ENCODE results near the gene MPZ.

Gene MPZ

GRCh38 chr1:161274874-161275273 lies 34.9 kb downstream of the MPZ start:
- TF ChIP-seq CTCF (IDR thresholded peaks at IDR 0.05) (no peak), ZFX (IDR thresholded peaks at IDR 0.05; ENCODE audit: borderline replicate concordance) (no peak)
- no peak overlapping the region for H3K27ac ChIP-seq

GRCh38 chr1:161273402-161273801 lies 36.4 kb downstream of the MPZ start:
- no peak overlapping the region for H3K27ac ChIP-seq
- TF ChIP-seq ZFX (IDR thresholded peaks at IDR 0.05; ENCODE audit: borderline replicate concordance) (no peak), CTCF (IDR thresholded peaks at IDR 0.05) (no peak)

- TF ChIP-seq CTCF (IDR thresholded peaks at IDR 0.05) (no peak), ZFX (IDR thresholded peaks at IDR 0.05; ENCODE audit: borderline replicate concordance) (no peak)
- H3K27ac ChIP-seq = no peak overlapping the region
Measured at GRCh38 chr1:161267321-161267720, 42.4 kb downstream of the MPZ start.

- H3K27ac ChIP-seq = no peak overlapping the region
- TF ChIP-seq ZFX (IDR thresholded peaks at IDR 0.05; ENCODE audit: borderline replicate concordance) (no peak), CTCF (IDR thresholded peaks at IDR 0.05) (no peak)
Measured at GRCh38 chr1:161266836-161267235, 42.9 kb downstream of the MPZ start.

GRCh38 chr1:161266202-161266601 lies 43.6 kb downstream of the MPZ start:
- H3K27ac ChIP-seq = no peak overlapping the region
- TF ChIP-seq ZFX (IDR thresholded peaks at IDR 0.05; ENCODE audit: borderline replicate concordance) = no peak
- no peak for TF ChIP-seq CTCF (IDR thresholded peaks at IDR 0.05)

GRCh38 chr1:161265305-161265704 lies 44.5 kb downstream of the MPZ start:
- no peak overlapping the region for H3K27ac ChIP-seq

More at GRCh38 chr1:161265305-161265704, 44.5 kb downstream of the MPZ start:
- TF ChIP-seq ZFX (IDR thresholded peaks at IDR 0.05; ENCODE audit: borderline replicate concordance) = no peak
- TF ChIP-seq CTCF (IDR thresholded peaks at IDR 0.05) = no peak

All from 22Rv1 (cell line).